Measurements from ENCODE around the gene SUCLG2.

Gene SUCLG2

GRCh38 chr3:67349551-67350174 is 304.7 kb downstream of the SUCLG2 start:
- DNase-seq (ENCODE audit: insufficient read length, low spot score) (no peak), FAIRE-seq (no peak)
- TF ChIP-seq POLR2A (IDR thresholded peaks at IDR 0.05; ENCODE audit: low read depth, low read length): no peak

- FAIRE-seq (no peak), DNase-seq (ENCODE audit: insufficient read length, low spot score) (no peak)
- TF ChIP-seq POLR2A (IDR thresholded peaks at IDR 0.05; ENCODE audit: low read depth, low read length): no peak
These were observed 308.3 kb downstream of the SUCLG2 start for GRCh38 chr3:67346081-67346480.

- TF ChIP-seq POLR2A (IDR thresholded peaks at IDR 0.05; ENCODE audit: low read depth, low read length): no peak
- no peak for FAIRE-seq
These were observed 318.6 kb downstream of the SUCLG2 start for GRCh38 chr3:67335813-67336212.

GRCh38 chr3:67334588-67334987 is 319.8 kb downstream of the SUCLG2 start:
- no peak for FAIRE-seq
- DNase-seq (ENCODE audit: insufficient read length, low spot score): no peak
- TF ChIP-seq POLR2A (IDR thresholded peaks at IDR 0.05; ENCODE audit: low read depth, low read length): no peak

More at GRCh38 chr3:67335813-67336212, 318.6 kb downstream of the SUCLG2 start:
- DNase-seq (ENCODE audit: insufficient read length, low spot score): no peak

- no peak for TF ChIP-seq POLR2A (IDR thresholded peaks at IDR 0.05; ENCODE audit: low read depth, low read length)
- FAIRE-seq (no peak), DNase-seq (ENCODE audit: insufficient read length, low spot score) (no peak)
These were observed 325.1 kb downstream of the SUCLG2 start for GRCh38 chr3:67329358-67329757.

GRCh38 chr3:67327582-67327981 is 326.8 kb downstream of the SUCLG2 start:
- DNase-seq (ENCODE audit: insufficient read length, low spot score) (no peak), FAIRE-seq (no peak)
- TF ChIP-seq POLR2A (IDR thresholded peaks at IDR 0.05; ENCODE audit: low read depth, low read length): no peak

- TF ChIP-seq POLR2A (IDR thresholded peaks at IDR 0.05; ENCODE audit: low read depth, low read length): no peak
- FAIRE-seq (no peak), DNase-seq (ENCODE audit: insufficient read length, low spot score) (no peak)
These were observed 329.2 kb downstream of the SUCLG2 start for GRCh38 chr3:67325231-67325630.

All from H54 (cell line).